ENCODE data around the gene ITGA5. TPM values are rescaled to one million over a fixed set of nuclear protein-coding genes. Genes with fewer than 3 reads are reported as not detected.

Gene ITGA5
- total RNA-seq, 1 experiment from 2014 or later: 49.7 TPM

DNA sequence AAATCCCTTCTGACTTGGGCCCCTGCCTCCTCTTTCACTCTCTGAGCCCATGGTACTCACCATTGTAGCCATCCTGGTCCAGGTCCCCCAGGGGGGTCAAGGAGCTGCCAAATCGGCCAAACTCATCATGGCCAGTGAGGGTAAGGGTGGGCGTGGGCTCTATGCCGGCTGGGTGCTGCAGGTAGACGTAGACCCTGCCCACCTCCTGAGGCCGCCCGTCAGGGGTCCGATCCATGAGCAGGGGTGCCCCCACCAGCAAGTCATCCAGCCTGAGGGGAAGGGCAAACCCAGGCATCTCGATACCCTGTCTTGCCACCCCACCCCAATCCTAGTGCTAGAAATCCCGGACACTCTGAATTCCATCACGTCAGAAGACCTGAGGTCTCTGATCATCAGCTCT, 14.0 kb downstream of the ITGA5 start:
- Histone ChIP-seq H3K4me1 (ENCODE audit: control insufficient read depth in 1 of 2, insufficient read depth in 2 of 2, low read length in 2 of 2) (no peaks in the 10 kb centered on the region), H3K36me3 (ENCODE audit: control insufficient read depth in 1 of 2, insufficient read depth in 2 of 2, low read length in 2 of 2) (peaks cover 47 to 60% of the 10 kb centered on the region in 2 experiments), H2AFZ (ENCODE audit: low read depth, low read length, poor library complexity, severe bottlenecking) (no peak overlapping the region), H3K79me2 (ENCODE audit: insufficient read depth, low read length) (no peaks in the 10 kb centered on the region), H3K9me3 (ENCODE audit: control insufficient read depth in 1 of 2, insufficient read depth in 1 of 2, low read depth in 1 of 2, low read length in 2 of 2) (no peaks in the 10 kb centered on the region), H3K9me2 (ENCODE audit: insufficient read depth) (no peaks in the 10 kb centered on the region), H4K20me1 (ENCODE audit: insufficient read depth) (no peaks in the 10 kb centered on the region), H3K9ac (ENCODE audit: low read length) (no peak overlapping the region), H3K27me3 (ENCODE audit: insufficient read depth, low read length) (no peaks in the 10 kb centered on the region), H3K4me2 (ENCODE audit: low read length) (no peak overlapping the region), H3K4me3 (replicated peaks in 1 of 2; ENCODE audit: low read depth in 1 of 2, low read length in 2 of 2) (no peak overlapping the region), H3K27ac (ENCODE audit: low read depth, low read length) (no peak overlapping the region)
- RAD21 ChIA-PET (ENCODE audit: low non-redundant PET in 1 of 2, low total read pairs in 2 of 2, uncharacterized antibody in 2 of 2, unreplicated experiment in 2 of 2): no interaction called here
- intact Hi-C loops (cut with micrococcal nuclease): no loop called here
- BruUV-seq (replicated peaks): no TSS peak
- POLR2A ChIA-PET: no interaction called here
- TF ChIP-seq, protein P1, sequence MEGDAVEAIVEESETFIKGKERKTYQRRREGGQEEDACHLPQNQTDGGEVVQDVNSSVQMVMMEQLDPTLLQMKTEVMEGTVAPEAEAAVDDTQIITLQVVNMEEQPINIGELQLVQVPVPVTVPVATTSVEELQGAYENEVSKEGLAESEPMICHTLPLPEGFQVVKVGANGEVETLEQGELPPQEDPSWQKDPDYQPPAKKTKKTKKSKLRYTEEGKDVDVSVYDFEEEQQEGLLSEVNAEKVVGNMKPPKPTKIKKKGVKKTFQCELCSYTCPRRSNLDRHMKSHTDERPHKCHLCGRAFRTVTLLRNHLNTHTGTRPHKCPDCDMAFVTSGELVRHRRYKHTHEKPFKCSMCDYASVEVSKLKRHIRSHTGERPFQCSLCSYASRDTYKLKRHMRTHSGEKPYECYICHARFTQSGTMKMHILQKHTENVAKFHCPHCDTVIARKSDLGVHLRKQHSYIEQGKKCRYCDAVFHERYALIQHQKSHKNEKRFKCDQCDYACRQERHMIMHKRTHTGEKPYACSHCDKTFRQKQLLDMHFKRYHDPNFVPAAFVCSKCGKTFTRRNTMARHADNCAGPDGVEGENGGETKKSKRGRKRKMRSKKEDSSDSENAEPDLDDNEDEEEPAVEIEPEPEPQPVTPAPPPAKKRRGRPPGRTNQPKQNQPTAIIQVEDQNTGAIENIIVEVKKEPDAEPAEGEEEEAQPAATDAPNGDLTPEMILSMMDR (IDR thresholded peaks at IDR 0.05 in 2 of 3, conservative IDR thresholded peaks at IDR 0.05 in 1 of 3; ENCODE audit: borderline replicate concordance in 1 of 3, insufficient read depth in 1 of 3, low read depth in 2 of 3, low read length in 2 of 3): no peak
- TF ChIP-seq, protein P2, sequence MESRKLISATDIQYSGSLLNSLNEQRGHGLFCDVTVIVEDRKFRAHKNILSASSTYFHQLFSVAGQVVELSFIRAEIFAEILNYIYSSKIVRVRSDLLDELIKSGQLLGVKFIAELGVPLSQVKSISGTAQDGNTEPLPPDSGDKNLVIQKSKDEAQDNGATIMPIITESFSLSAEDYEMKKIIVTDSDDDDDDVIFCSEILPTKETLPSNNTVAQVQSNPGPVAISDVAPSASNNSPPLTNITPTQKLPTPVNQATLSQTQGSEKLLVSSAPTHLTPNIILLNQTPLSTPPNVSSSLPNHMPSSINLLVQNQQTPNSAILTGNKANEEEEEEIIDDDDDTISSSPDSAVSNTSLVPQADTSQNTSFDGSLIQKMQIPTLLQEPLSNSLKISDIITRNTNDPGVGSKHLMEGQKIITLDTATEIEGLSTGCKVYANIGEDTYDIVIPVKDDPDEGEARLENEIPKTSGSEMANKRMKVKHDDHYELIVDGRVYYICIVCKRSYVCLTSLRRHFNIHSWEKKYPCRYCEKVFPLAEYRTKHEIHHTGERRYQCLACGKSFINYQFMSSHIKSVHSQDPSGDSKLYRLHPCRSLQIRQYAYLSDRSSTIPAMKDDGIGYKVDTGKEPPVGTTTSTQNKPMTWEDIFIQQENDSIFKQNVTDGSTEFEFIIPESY (IDR thresholded peaks at IDR 0.05; ENCODE audit: extremely low read depth, insufficient replicate concordance, low read length): no peak
- TF ChIP-seq, protein P3, sequence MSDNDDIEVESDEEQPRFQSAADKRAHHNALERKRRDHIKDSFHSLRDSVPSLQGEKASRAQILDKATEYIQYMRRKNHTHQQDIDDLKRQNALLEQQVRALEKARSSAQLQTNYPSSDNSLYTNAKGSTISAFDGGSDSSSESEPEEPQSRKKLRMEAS (IDR thresholded peaks at IDR 0.05): no peak
- DNase-seq (ENCODE audit: low read depth, low spot score): no peak
- CTCF ChIA-PET: interaction anchor here (0.7 kb wide), 1 partner anchor 9 kb away, joined by 3 read pairs; no protein-coding TSS in a partner anchor
- no peak for ATAC-seq
